ENCODE results near the gene XG.

DNA sequence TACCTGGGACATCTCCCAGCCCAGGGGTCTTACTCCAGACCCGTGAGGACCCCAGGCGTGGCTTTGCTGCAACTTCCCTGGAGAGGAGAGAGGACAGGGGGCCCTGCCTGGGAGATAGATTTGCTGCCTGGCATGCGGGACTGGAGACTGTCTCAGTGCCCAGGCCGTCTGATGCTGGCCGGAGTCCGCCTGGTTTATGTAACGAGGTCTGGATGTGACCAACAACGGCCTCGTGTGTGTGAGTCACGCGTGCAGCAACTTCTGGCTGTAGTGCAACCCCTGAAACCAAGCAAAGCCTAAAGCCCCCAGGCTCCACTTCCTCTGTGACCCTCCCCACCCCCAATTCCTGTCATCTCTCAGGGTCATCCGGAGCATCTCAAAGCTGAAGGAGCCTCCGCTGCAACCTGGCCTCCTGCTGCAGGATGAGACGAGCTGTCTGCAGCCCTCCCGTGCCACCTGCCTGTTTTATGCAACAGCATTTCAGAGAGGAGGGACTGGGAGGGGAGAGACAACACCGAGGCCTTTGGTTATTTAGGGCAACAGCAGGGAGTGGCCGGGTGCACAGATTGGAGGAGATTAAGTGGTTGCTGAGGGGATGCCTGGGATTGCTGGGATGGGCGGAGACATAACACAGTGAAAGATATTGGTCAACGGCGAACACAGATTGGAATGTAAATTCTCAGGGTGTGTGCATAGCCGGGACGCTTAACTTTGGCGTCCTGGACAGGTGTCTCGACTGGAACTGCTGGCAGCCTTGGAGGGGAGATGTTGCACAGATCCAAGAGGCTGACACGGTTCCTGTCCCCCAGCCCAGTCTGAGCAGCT is 16.0 kb downstream of the XG start:
- TF ChIP-seq, protein P1, sequence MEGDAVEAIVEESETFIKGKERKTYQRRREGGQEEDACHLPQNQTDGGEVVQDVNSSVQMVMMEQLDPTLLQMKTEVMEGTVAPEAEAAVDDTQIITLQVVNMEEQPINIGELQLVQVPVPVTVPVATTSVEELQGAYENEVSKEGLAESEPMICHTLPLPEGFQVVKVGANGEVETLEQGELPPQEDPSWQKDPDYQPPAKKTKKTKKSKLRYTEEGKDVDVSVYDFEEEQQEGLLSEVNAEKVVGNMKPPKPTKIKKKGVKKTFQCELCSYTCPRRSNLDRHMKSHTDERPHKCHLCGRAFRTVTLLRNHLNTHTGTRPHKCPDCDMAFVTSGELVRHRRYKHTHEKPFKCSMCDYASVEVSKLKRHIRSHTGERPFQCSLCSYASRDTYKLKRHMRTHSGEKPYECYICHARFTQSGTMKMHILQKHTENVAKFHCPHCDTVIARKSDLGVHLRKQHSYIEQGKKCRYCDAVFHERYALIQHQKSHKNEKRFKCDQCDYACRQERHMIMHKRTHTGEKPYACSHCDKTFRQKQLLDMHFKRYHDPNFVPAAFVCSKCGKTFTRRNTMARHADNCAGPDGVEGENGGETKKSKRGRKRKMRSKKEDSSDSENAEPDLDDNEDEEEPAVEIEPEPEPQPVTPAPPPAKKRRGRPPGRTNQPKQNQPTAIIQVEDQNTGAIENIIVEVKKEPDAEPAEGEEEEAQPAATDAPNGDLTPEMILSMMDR (IDR thresholded peaks at IDR 0.05; ENCODE audit: low read depth, low read length, poor library complexity, severe bottlenecking): no peak
- TF ChIP-seq EZH2phosphoT487 (IDR thresholded peaks at IDR 0.05; ENCODE audit: borderline replicate concordance, low read length): no peak

Data from DOHH2 (cell line).